22Rv1 (cell line): ENCODE measurements around the gene MAGI1.

Experiments
- H3K27ac ChIP-seq: fragments of 450-650 bp; 2 replicates; pipeline ENCODE4 v1.5.1; 2017
- CTCF ChIP-seq: fragments of 450-650 bp; IDR thresholded peaks from 2 replicates; pipeline ENCODE4 v1.5.1; 2017; ENCODE audit warnings: mild to moderate bottlenecking
- ZFX ChIP-seq: fragments of 450-650 bp; IDR thresholded peaks from 2 replicates; pipeline ENCODE4 v1.6.1; 2017; ENCODE audit warnings: antibody characterized with exemption, borderline replicate concordance

MAGI1 gene

GRCh38 chr3:65432388-65433003 is 606.2 kb downstream of the MAGI1 start:
- TF ChIP-seq CTCF (no peak), ZFX (no peak)
- H3K27ac ChIP-seq, result no peak overlapping the region

GRCh38 chr3:65425880-65426279 is 612.8 kb downstream of the MAGI1 start:
- TF ChIP-seq CTCF, result peak; percentile 24; the same call in 1 of the 2 replicates
- no peak for TF ChIP-seq ZFX

GRCh38 chr3:65422154-65422553 is 616.6 kb downstream of the MAGI1 start:
- TF ChIP-seq CTCF (no peak), ZFX (no peak)
- no peak overlapping the region for H3K27ac ChIP-seq

More at GRCh38 chr3:65425880-65426279, 612.8 kb downstream of the MAGI1 start:
- H3K27ac ChIP-seq, result no peak overlapping the region

GRCh38 chr3:65419233-65419632 is 619.5 kb downstream of the MAGI1 start:
- no peak for TF ChIP-seq CTCF
- TF ChIP-seq ZFX, result no peak
- H3K27ac ChIP-seq, result no peak overlapping the region

GRCh38 chr3:65413891-65414290 is 624.8 kb downstream of the MAGI1 start:
- no peak overlapping the region for H3K27ac ChIP-seq
- TF ChIP-seq ZFX (no peak), CTCF (no peak)

GRCh38 chr3:65412588-65412987 is 626.1 kb downstream of the MAGI1 start:
- peak overlapping the region; percentile 12; the same call in 1 of the 2 replicates for H3K27ac ChIP-seq
- TF ChIP-seq ZFX (no peak), CTCF (peak; percentile 69)

- TF ChIP-seq CTCF (no peak), ZFX (no peak)
- H3K27ac ChIP-seq, result no peak overlapping the region
Observed at GRCh38 chr3:65411367-65411766, 627.4 kb downstream of the MAGI1 start.
